Fibroblast of pulmonary artery (primary cell): ENCODE results near the gene AP5B1.
A peak's percentile ranks its signal among the peaks of the same experiment; 100 is the strongest.

ENCODE experiments used
- DNase-seq: peaks from one replicate; pipeline ENCODE4 v3.0.0-alpha.2; 2010; ENCODE audit warnings: low read depth
- H3K4me3 ChIP-seq: replicated peaks from 2 replicates; pipeline ENCODE4 v1.5.1; 2011; ENCODE audit warnings: low read depth, mild to moderate bottlenecking, control low read depth, low read length, moderate library complexity
- TF ChIP-seq, protein P1 (sequence below): IDR thresholded peaks from 2 replicates; pipeline ENCODE4 v1.5.1; 2011; ENCODE audit warnings: mild to moderate bottlenecking, control low read depth, low read length, inconsistent platforms; ENCODE audit errors: missing control alignments

AP5B1 gene, protein sequence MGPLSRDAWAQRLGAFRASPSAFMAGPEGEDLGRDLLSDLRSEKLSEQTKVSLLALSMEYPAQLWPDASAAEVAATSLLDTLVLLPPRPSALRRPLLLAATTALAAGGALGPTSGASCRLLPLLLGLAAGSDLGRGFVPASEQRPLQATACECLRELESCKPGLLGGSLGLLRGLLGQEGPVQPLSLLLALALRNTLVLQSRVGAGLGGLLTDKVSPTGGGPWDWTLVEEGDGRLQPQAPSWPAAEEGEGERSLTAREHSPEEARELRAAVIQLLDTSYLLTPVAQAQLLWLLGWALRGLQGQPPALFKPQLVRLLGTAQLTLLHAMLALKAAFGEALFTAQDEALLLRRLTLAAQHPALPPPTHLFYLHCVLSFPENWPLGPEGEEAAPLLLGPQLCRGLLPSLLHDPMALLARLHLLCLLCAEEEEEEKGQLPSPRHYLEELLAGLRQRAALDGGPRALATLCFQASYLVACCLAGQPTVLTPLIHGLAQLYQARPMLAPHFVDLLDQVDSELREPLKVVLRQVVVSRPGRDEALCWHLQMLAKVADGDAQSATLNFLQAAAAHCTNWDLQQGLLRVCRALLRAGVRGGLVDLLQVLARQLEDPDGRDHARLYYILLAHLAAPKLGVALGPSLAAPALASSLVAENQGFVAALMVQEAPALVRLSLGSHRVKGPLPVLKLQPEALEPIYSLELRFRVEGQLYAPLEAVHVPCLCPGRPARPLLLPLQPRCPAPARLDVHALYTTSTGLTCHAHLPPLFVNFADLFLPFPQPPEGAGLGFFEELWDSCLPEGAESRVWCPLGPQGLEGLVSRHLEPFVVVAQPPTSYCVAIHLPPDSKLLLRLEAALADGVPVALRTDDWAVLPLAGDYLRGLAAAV

DNA sequence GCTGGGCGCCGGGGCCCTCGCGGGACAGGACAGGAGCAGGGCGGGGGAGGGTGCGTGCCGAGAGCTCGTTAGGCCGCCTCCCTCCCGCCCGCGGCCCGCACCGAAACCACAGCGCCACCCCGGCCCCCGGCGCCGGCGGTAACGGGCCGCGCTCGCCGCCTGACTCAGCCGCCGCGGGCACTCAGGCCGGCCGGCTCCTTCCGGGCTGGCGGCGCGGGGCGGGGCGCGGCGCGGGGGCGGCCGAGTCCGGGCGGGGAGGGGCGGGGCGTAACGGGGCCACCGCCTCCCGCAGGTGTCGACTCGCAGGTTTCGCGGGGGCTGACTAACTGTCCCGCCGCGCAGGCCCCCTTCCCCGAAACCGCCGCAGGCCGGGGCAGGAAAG lies at the start of gene AP5B1:
Gene AP5B1, minus strand, starts transcription at position 207 of the 382 bp plus-strand sequence. CDS start 385 bp downstream, outside the sequence.
- peak; percentile 26 for DNase-seq
- peak within 1 kb of the TSS; percentile 82 for H3K4me3 ChIP-seq

DNA sequence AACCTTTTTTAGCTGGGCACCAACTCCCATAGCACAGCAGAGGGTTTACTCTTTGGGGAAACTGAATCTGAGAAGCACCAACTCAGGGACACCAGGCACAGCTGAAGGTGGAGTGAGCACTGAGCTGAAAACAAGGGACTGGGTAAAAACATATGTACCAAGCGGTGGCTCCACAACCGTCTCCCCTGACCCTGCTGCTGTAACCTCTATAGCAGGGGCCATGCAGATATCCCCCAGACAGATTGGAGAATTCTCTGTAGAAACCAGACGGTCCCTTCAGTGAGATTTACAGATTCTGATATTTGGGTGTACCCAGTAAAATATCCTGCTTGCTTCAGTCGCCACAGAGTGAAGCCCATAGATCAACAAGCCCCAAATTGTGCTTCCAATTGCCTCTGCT lies 48.7 kb upstream of the AP5B1 start:
- DNase-seq = no peak
- H3K4me3 ChIP-seq = no peak overlapping the region
- TF ChIP-seq, protein P1, sequence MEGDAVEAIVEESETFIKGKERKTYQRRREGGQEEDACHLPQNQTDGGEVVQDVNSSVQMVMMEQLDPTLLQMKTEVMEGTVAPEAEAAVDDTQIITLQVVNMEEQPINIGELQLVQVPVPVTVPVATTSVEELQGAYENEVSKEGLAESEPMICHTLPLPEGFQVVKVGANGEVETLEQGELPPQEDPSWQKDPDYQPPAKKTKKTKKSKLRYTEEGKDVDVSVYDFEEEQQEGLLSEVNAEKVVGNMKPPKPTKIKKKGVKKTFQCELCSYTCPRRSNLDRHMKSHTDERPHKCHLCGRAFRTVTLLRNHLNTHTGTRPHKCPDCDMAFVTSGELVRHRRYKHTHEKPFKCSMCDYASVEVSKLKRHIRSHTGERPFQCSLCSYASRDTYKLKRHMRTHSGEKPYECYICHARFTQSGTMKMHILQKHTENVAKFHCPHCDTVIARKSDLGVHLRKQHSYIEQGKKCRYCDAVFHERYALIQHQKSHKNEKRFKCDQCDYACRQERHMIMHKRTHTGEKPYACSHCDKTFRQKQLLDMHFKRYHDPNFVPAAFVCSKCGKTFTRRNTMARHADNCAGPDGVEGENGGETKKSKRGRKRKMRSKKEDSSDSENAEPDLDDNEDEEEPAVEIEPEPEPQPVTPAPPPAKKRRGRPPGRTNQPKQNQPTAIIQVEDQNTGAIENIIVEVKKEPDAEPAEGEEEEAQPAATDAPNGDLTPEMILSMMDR = no peak

More for the DNA sequence above, at the start of gene AP5B1:
- TF ChIP-seq, protein P1 = no peak

DNA sequence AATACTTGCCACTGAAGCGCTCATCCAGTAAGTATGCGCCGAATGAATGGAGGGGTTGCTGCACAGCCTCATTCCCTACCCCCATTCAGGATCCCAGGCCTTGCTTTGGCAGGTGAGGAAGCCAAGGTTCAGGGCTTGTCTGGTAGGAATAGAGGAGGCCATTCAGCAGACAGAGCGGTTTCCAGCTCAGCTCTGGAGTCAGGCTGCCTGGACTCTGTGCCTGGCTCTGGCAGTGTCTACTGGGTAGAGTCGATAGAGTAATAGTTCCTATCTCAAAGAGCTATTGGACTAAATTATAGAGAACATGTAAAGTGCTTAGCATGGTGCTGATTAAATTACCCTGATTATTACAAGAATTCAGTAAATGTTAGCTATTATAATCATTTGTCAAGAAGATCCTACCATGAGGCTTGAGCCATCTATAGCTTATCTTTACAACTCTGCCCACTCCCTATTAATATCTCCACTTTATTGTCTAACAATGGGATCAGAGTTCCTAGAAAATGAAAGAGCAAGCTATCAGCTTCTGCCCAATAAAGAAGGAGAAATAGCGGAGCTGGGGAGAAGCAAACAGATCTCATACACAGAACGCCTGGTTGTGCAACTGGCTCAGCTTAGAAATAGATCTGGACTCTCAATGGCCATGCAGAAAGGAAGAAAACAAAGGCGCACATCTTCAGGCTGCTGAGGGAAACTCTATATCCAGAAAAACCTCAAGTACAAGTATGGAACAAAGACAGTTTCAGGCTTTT lies 46.4 kb upstream of the AP5B1 start:
- TF ChIP-seq, protein P1 = no peak
- DNase-seq = no peak
- no peak overlapping the region for H3K4me3 ChIP-seq

DNA sequence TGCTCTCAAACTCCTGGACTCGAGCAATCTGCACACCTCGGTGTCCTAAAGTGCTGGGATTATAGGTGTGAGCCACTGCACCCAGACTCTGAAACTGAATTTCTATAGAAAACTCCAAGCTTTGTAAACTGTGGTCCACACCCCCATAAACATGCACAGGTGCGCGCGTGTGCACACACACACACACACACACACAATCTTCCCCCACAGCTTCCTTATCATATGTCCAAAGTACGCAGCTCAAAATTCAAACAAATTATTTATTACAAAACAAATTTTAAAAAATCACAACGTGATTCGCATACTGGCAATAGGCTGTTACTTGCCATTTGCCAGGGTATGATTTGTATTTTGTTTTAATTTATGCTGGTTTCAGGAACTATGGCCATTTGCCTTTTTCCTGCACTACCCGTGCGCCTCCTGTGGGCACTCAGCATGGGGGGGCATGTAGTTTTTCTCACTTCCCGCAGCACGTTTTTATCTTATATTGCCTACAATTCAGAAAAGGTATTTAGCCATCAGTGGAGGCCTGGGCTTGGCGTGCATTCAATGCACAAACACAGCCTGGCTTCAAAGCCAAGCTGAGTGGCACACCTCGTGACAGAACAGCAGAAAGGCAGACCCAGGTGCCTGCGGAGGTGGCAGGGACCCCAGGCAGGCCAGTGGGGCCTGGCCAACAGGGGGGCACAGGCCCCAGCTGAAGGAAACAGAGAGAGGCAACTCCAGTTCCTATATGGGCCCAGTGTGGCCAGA lies 42.2 kb upstream of the AP5B1 start:
- no peak overlapping the region for H3K4me3 ChIP-seq
- TF ChIP-seq, protein P1 = no peak
- no peak for DNase-seq

DNA sequence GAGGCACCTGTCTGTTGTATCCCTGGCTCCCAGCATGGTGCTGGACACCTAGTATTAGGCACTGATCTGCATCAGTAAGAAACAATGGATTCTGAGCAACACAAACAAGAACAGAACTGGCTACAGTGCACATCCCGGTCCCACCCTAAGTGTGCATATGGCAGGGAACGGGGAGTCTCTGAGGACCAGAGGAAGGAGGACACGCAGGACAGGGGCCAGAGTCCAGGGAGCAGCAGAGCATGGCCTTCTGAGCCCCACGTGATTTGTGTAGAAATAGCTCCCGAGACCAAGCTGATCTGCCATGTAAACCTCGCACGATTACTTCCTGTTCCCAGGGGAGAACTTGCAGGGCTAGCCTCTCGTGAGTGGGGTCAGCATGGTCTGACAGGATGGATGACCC lies 40.3 kb upstream of the AP5B1 start:
- H3K4me3 ChIP-seq = no peak overlapping the region
- TF ChIP-seq, protein P1 = no peak
- DNase-seq = no peak
